Neuron (in vitro differentiated cells): ENCODE measurements around the gene OTOP3.
"Not testable (repeated sequence)": the region's sequence is repeated elsewhere in the genome, so short reads cannot be mapped to it uniquely, and the experiment has no call there.

Experiments used
- H2AFZ ChIP-seq: one replicate; pipeline ENCODE4 v1.6.1; 2013; ENCODE audit warnings: low read depth, mild to moderate bottlenecking, inconsistent platforms, low read length, moderate library complexity
- H3K27me3 ChIP-seq: one replicate; pipeline ENCODE4 v1.6.1; 2013; ENCODE audit warnings: low read length; ENCODE audit not compliant: insufficient read depth
- H3K36me3 ChIP-seq: one replicate; pipeline ENCODE4 v1.6.1; 2013; ENCODE audit warnings: low read length; ENCODE audit not compliant: insufficient read depth
- H3K4me1 ChIP-seq: one replicate; pipeline ENCODE4 v1.6.1; 2013; ENCODE audit warnings: low read length; ENCODE audit not compliant: insufficient read depth
- H3K4me3 ChIP-seq: 2 replicates; pipeline ENCODE4 v1.5.1; 2013; ENCODE audit warnings: mild to moderate bottlenecking, low read length, moderate library complexity
- H3K9me3 ChIP-seq: one replicate; pipeline ENCODE4 v1.6.1; 2013; ENCODE audit warnings: low read length

The OTOP3 gene

GRCh38 chr17:74964988-74965622 lies 29.4 kb downstream of the OTOP3 start:
- Histone ChIP-seq H2AFZ (no peak overlapping the region), H3K4me1 (no peaks in the 10 kb centered on the region), H3K9me3 (no peaks in the 10 kb centered on the region), H3K4me3 (no peak overlapping the region), H3K36me3 (no peaks in the 10 kb centered on the region), H3K27me3 (peaks cover 8% of the 10 kb centered on the region)

GRCh38 chr17:74968361-74968780 lies 32.7 kb downstream of the OTOP3 start:
- no peak overlapping the region for H2AFZ ChIP-seq
- H3K4me3 ChIP-seq: no peak overlapping the region
- peaks cover 8% of the 10 kb centered on the region for H3K4me1 ChIP-seq
- peaks cover 31% of the 10 kb centered on the region for H3K27me3 ChIP-seq
- H3K36me3 ChIP-seq: no peaks in the 10 kb centered on the region
- no peaks in the 10 kb centered on the region for H3K9me3 ChIP-seq

- not testable (repeated sequence) for H3K9me3 ChIP-seq, H3K4me3 ChIP-seq, H3K36me3 ChIP-seq, H3K4me1 ChIP-seq, H2AFZ ChIP-seq
- peaks cover 37% of the 10 kb centered on the region for H3K27me3 ChIP-seq
These were observed 33.8 kb downstream of the OTOP3 start for GRCh38 chr17:74969501-74969900.

GRCh38 chr17:74970395-74970794 lies 34.7 kb downstream of the OTOP3 start:
- H3K27me3 ChIP-seq: peaks cover 35% of the 10 kb centered on the region
- peaks cover 8% of the 10 kb centered on the region for H3K4me1 ChIP-seq
- H3K36me3 ChIP-seq: no peaks in the 10 kb centered on the region
- H3K9me3 ChIP-seq: no peaks in the 10 kb centered on the region
- no peak overlapping the region for H2AFZ ChIP-seq
- no peak overlapping the region for H3K4me3 ChIP-seq

GRCh38 chr17:74971069-74971841 lies 35.6 kb downstream of the OTOP3 start:
- Histone ChIP-seq H3K4me1 (peaks cover 8% of the 10 kb centered on the region), H3K9me3 (no peaks in the 10 kb centered on the region), H3K36me3 (no peaks in the 10 kb centered on the region), H3K27me3 (peaks cover 35% of the 10 kb centered on the region), H2AFZ (no peak overlapping the region), H3K4me3 (peak overlapping the region; percentile 57)

GRCh38 chr17:74971842-74972106 lies 36.1 kb downstream of the OTOP3 start:
- Histone ChIP-seq H3K4me3 (peak overlapping the region; percentile 57), H3K36me3 (no peaks in the 10 kb centered on the region), H3K27me3 (peaks cover 35% of the 10 kb centered on the region), H3K9me3 (no peaks in the 10 kb centered on the region), H2AFZ (no peak overlapping the region), H3K4me1 (peaks cover 8% of the 10 kb centered on the region)

GRCh38 chr17:74972107-74972972 lies 36.6 kb downstream of the OTOP3 start, which contains the start of gene HID1:
HID1 (minus strand) TSS chr17:74972759; CDS start chr17:74972656, 103 bp downstream.
- H3K4me3 ChIP-seq: peak within 1 kb of the TSS; percentile 57
- peaks cover 35% of the 10 kb centered on the region for H3K27me3 ChIP-seq
- no peaks in the 10 kb centered on the region for H3K9me3 ChIP-seq
- H2AFZ ChIP-seq: no peak within 1 kb of the TSS
- peaks cover 8% of the 10 kb centered on the region for H3K4me1 ChIP-seq
- no peaks in the 10 kb centered on the region for H3K36me3 ChIP-seq

- peak overlapping the region; percentile 57 for H3K4me3 ChIP-seq
- no peak overlapping the region for H2AFZ ChIP-seq
- peaks cover 8% of the 10 kb centered on the region for H3K4me1 ChIP-seq
- no peaks in the 10 kb centered on the region for H3K9me3 ChIP-seq
- peaks cover 35% of the 10 kb centered on the region for H3K27me3 ChIP-seq
- no peaks in the 10 kb centered on the region for H3K36me3 ChIP-seq
These were observed 37.3 kb downstream of the OTOP3 start for GRCh38 chr17:74972973-74973328.

GRCh38 chr17:74975943-74976342 lies 40.2 kb downstream of the OTOP3 start:
- H3K4me3 ChIP-seq: no peak overlapping the region
- no peaks in the 10 kb centered on the region for H3K36me3 ChIP-seq
- H2AFZ ChIP-seq: no peak overlapping the region
- H3K27me3 ChIP-seq: peaks cover 26% of the 10 kb centered on the region
- peaks cover 8% of the 10 kb centered on the region for H3K4me1 ChIP-seq
- H3K9me3 ChIP-seq: no peaks in the 10 kb centered on the region

- no peaks in the 10 kb centered on the region for H3K9me3 ChIP-seq
- no peak overlapping the region for H3K4me3 ChIP-seq
- peaks cover 9% of the 10 kb centered on the region for H3K4me1 ChIP-seq
- H3K36me3 ChIP-seq: no peaks in the 10 kb centered on the region
- H3K27me3 ChIP-seq: peaks cover 14% of the 10 kb centered on the region
- no peak overlapping the region for H2AFZ ChIP-seq
These were observed 42.1 kb downstream of the OTOP3 start for GRCh38 chr17:74977802-74978201.

- Histone ChIP-seq H2AFZ (no peak overlapping the region), H3K27me3 (peaks cover 9% of the 10 kb centered on the region), H3K9me3 (no peaks in the 10 kb centered on the region), H3K36me3 (no peaks in the 10 kb centered on the region), H3K4me3 (no peak overlapping the region), H3K4me1 (peaks cover 7% of the 10 kb centered on the region)
These were observed 42.5 kb downstream of the OTOP3 start for GRCh38 chr17:74978240-74978639.

GRCh38 chr17:74979408-74980146 lies 43.9 kb downstream of the OTOP3 start:
- Histone ChIP-seq H3K4me1 (peaks cover 7% of the 10 kb centered on the region), H3K4me3 (no peak overlapping the region), H2AFZ (no peak overlapping the region), H3K9me3 (no peaks in the 10 kb centered on the region), H3K27me3 (peaks cover under 1% of the 10 kb centered on the region), H3K36me3 (no peaks in the 10 kb centered on the region)
